CD4-positive, alpha-beta T cell treated with Interleukin-1 beta for 1 hour (primary cell): ENCODE data around the gene SP110.

Experiments
- DNase-seq, 2 donors: peaks; one replicate each; pipeline ENCODE4 v3.0.0-alpha.2; 2020 to 2022

The SP110 gene

GRCh38 chr2:230166557-230167170 lies 53.1 kb downstream of the SP110 start:
- no peak for DNase-seq

- no peak for DNase-seq
Measured at GRCh38 chr2:230164139-230164538, 55.6 kb downstream of the SP110 start.

- DNase-seq = no peak
Measured at GRCh38 chr2:230162981-230163380, 56.8 kb downstream of the SP110 start.

GRCh38 chr2:230161184-230161583 lies 58.6 kb downstream of the SP110 start:
- DNase-seq = no peak

GRCh38 chr2:230160112-230160660 lies 59.6 kb downstream of the SP110 start:
- DNase-seq = peak; percentile 40 to 48

GRCh38 chr2:230158468-230158867 lies 61.3 kb downstream of the SP110 start:
- no peak for DNase-seq

GRCh38 chr2:230156782-230157699 lies 62.7 kb downstream of the SP110 start:
- no peak for DNase-seq

GRCh38 chr2:230155359-230155758 lies 64.4 kb downstream of the SP110 start:
- DNase-seq = no peak

- DNase-seq = no peak
Measured at GRCh38 chr2:230153390-230153976, 66.3 kb downstream of the SP110 start.

- no peak for DNase-seq
Measured at GRCh38 chr2:230152334-230152733, 67.5 kb downstream of the SP110 start.

GRCh38 chr2:230144355-230144754 lies 75.4 kb downstream of the SP110 start:
- no peak for DNase-seq

- DNase-seq = no peak
Measured at GRCh38 chr2:230140667-230141066, 79.1 kb downstream of the SP110 start.

- no peak for DNase-seq
Measured at GRCh38 chr2:230137902-230138539, 81.8 kb downstream of the SP110 start.

- no peak for DNase-seq
Measured at GRCh38 chr2:230135130-230135525, 84.7 kb downstream of the SP110 start.

GRCh38 chr2:230134496-230135129 lies 85.2 kb downstream of the SP110 start:
- no peak for DNase-seq

- DNase-seq = no peak
Measured at GRCh38 chr2:230131366-230131765, 88.4 kb downstream of the SP110 start.

GRCh38 chr2:230130668-230131364 lies 89.0 kb downstream of the SP110 start:
- DNase-seq = no peak

GRCh38 chr2:230129343-230129742 lies 90.4 kb downstream of the SP110 start:
- DNase-seq = no peak

- no peak for DNase-seq
Measured at GRCh38 chr2:230128623-230129342, 91.0 kb downstream of the SP110 start.

- DNase-seq = no peak
Measured at GRCh38 chr2:230127195-230127594, 92.6 kb downstream of the SP110 start.

- peak; percentile 1 to 43 for DNase-seq
Measured at GRCh38 chr2:230124757-230125431, 94.9 kb downstream of the SP110 start.
